ENCODE data around the gene RNF213.

RNF213 gene

GRCh38 chr17:80345841-80346497 lies 85.3 kb downstream of the RNF213 start:
- no peak overlapping the region for H3K4me3 ChIP-seq (ENCODE audit: low read depth, low read length)
- TF ChIP-seq, protein P1, sequence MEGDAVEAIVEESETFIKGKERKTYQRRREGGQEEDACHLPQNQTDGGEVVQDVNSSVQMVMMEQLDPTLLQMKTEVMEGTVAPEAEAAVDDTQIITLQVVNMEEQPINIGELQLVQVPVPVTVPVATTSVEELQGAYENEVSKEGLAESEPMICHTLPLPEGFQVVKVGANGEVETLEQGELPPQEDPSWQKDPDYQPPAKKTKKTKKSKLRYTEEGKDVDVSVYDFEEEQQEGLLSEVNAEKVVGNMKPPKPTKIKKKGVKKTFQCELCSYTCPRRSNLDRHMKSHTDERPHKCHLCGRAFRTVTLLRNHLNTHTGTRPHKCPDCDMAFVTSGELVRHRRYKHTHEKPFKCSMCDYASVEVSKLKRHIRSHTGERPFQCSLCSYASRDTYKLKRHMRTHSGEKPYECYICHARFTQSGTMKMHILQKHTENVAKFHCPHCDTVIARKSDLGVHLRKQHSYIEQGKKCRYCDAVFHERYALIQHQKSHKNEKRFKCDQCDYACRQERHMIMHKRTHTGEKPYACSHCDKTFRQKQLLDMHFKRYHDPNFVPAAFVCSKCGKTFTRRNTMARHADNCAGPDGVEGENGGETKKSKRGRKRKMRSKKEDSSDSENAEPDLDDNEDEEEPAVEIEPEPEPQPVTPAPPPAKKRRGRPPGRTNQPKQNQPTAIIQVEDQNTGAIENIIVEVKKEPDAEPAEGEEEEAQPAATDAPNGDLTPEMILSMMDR (IDR thresholded peaks at IDR 0.05; ENCODE audit: borderline replicate concordance, insufficient read depth, low read depth, low read length) = no peak

DNA sequence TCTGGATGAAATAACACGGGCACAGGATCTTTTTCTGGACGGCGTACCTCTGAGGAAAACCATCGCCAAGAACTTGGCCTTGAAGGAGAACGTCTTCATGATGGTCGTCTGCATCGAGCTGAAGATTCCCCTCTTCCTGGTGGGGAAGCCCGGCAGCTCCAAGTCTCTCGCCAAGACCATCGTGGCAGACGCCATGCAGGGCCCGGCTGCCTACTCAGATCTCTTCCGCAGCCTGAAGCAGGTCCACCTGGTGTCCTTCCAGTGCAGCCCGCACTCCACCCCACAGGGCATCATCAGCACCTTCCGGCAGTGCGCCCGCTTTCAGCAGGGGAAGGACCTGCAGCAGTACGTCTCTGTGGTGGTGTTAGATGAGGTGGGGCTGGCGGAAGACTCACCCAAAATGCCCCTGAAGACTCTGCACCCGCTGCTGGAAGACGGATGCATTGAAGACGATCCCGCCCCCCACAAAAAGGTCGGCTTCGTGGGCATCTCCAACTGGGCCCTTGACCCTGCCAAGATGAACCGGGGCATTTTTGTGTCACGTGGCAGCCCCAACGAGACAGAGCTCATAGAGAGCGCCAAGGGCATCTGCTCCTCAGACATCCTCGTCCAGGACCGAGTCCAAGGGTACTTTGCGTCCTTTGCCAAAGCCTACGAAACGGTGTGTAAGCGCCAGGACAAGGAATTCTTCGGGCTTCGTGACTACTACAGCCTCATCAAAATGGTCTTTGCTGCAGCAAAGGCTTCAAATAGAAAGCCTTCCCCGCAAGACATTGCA lies 86.0 kb downstream of the RNF213 start:
- TF ChIP-seq, protein P1 (IDR thresholded peaks at IDR 0.05; ENCODE audit: borderline replicate concordance, insufficient read depth, low read depth, low read length) = no peak
- H3K4me3 ChIP-seq (ENCODE audit: low read depth, low read length) = no peak overlapping the region

DNA sequence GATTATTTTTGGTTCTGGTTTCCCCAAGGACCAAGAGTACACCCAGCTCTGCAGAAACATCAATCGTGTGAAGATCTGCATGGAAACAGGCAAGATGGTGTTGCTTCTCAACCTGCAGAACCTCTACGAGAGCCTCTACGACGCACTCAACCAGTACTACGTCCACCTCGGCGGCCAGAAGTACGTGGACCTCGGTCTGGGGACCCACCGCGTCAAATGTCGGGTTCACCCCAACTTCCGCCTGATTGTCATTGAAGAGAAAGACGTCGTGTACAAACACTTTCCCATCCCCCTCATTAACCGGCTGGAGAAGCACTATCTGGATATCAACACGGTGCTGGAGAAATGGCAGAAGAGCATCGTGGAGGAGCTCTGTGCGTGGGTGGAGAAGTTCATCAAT lies 86.9 kb downstream of the RNF213 start:
- H3K4me3 ChIP-seq (ENCODE audit: low read depth, low read length) = no peak overlapping the region
- TF ChIP-seq, protein P1 (IDR thresholded peaks at IDR 0.05; ENCODE audit: borderline replicate concordance, insufficient read depth, low read depth, low read length) = no peak

GRCh38 chr17:80347948-80348351 lies 87.3 kb downstream of the RNF213 start:
- H3K4me3 ChIP-seq (ENCODE audit: low read depth, low read length) = no peak overlapping the region
- TF ChIP-seq, protein P1 (IDR thresholded peaks at IDR 0.05; ENCODE audit: borderline replicate concordance, insufficient read depth, low read depth, low read length) = no peak

DNA sequence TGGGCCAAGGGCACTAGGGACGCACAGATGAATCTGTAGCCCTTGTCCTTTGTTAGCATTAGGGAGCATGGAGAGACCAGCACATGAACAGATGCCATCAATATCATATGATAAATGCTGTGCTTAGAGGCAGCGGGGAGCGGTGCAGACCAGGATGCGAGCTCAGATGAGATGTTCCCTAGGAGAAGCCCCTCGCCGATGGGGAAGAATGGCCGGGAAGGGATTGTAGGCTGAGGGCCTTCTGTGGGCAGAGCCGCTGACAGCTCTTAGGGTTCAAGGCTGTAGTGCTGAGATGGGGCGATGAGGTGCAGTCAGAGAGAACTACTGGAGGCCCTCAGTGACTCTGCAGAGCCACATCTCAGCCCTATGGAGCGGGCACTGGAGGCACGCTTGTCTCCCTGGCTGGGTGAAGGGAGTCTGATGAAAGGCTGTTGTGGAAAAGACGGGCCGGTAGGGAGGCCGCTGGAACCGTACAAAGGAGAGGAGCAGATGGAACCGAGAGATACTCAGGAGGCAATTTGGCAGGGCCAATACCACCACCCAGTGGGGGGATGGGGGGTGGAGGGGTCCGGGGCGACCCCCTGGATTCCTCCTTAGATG lies 88.0 kb downstream of the RNF213 start:
- TF ChIP-seq, protein P1 (IDR thresholded peaks at IDR 0.05; ENCODE audit: borderline replicate concordance, insufficient read depth, low read depth, low read length) = no peak
- no peak overlapping the region for H3K4me3 ChIP-seq (ENCODE audit: low read depth, low read length)

DNA sequence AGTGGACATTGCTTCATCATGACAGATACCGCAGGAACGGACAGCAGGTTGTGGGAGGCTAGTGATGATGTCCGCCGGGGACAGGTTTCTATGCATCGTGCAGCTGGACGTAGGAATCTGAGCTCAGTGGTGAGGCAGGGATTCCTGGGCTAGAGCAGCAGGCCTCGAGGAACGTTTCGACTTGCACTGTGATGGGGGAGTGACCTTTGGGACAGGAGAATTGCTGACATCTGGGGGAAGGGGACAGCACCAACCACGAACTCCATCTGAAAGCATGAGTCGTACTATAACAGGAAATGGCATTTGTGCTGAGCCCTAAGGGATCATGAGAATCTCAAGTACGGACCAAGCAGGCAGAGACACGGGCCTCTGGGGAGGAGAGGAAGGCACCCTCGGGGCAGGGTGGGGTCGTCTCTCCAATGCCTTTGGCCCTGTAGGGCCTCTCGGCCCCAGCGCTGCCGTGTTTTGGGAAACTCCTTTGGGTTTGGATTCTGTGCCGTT lies 88.5 kb downstream of the RNF213 start:
- no peak overlapping the region for H3K4me3 ChIP-seq (ENCODE audit: low read depth, low read length)
- TF ChIP-seq, protein P1 (IDR thresholded peaks at IDR 0.05; ENCODE audit: borderline replicate concordance, insufficient read depth, low read depth, low read length) = no peak

Data from GM12875 (cell line).